HG03460 (cell line): Measurements from ENCODE around the gene XRN1.
"Not testable (repeated sequence)": the region's sequence is repeated elsewhere in the genome, so short reads cannot be mapped to it uniquely, and the experiment has no call there.

ENCODE experiments used
- ATAC-seq: cut with Tn5 transposase; IDR thresholded peaks from one replicate; pipeline ENCODE4 v1.9.1; 2021; ENCODE audit not compliant: unreplicated experiment

The XRN1 gene

DNA sequence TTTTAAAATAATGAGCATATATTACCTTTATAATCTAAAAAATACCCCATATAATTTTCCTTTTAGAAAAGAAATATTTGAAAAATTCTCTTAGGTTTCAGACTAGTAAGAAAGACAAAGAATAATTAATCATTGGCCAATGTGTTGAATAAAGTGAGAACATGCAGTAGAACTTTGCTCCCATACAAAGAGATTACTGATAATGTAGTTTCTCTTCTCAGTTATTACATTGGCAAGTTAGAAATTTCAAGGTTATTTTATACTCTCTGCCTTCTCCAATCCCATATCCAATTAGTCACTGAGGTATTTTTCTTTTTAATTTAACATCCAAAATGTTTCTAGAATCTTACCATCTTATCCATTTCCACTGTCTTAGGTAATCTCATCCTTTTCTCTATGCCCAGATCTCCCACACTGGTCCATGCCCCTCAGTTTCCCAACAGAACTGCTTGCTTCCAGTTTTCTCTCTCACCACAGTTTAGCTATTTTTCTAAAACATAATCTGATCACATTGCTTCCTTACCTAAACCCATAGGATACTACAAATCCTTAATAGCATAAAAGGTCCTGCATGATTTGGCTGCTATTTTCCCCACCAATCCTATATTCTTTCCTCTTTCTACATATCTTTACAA lies 10.8 kb downstream of the XRN1 start:
- no peak for ATAC-seq

DNA sequence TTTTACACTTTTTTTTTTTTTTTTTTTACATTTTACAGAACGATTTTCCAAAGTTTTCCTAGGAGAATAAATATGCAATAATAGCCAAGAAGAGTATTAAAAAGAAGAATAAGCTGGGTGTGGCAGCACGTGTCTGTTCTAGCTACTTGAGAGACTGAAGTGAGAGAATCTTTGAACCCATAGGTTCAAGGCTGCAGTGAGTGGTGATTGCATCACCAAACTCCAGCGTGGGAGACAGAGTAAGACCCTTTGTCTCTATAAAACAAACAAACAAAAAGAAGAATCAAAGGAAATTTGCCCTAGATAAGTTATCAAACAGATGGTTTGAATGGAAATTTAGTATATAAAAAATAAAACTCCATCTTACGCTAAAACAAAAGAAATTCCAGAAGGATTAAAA lies 13.3 kb downstream of the XRN1 start:
- ATAC-seq = no peak

DNA sequence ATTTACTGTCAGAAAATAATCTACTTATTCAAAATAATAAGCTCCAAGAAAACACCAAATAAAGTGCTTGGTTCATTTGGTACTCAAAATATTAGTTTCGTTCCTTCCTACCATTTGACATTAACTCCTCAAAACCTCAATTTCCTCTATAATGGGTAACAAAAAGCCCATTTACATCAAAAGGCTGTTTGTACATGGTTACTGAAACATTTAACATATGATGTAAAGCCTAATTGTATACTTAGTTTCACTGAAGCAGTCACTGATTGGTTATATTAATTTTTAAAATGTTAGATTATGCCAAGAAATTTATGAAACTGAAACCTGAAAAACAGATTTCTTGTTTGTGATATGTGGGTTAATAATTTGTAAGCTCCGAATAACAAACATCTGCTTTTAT lies 14.7 kb downstream of the XRN1 start:
- peak; percentile 85 for ATAC-seq

DNA sequence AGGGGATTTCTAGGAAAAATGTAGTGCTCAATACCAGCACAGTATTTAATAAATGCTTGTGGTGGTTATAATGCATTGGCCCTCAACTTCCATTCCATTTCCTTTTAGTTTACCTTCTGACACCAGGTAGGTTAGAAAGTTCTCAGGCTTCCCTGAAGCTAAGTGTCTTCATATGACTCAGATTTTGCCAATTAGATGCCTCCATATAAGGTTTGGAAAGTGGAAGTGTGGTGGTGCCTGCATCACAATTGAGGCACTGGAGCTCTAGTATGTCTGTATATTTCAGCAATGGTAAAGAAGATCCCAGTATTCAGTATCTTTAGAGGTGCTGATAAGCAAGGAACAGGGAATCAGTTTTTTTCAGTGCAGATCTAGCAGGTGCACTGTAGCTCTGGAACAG lies 18.3 kb downstream of the XRN1 start:
- no peak for ATAC-seq

DNA sequence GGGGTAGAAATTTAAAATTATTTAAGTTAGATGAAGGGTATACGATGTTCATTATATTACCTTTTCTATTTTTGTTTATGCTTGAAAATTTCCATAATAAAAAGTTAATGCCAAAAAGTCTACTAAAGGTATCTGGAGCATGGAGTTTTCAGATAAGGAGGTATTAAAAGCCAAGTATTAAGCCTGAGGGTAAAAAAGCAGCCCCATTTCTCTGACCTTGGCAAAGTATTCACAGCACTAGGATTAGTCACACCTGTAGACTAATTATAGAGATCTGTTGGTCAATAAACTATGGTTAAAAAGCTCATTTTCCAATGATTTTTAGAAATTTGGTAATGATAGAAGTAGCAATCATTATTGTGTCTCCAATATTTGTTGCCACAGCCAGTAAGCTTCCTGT lies 23.1 kb downstream of the XRN1 start:
- no peak for ATAC-seq

DNA sequence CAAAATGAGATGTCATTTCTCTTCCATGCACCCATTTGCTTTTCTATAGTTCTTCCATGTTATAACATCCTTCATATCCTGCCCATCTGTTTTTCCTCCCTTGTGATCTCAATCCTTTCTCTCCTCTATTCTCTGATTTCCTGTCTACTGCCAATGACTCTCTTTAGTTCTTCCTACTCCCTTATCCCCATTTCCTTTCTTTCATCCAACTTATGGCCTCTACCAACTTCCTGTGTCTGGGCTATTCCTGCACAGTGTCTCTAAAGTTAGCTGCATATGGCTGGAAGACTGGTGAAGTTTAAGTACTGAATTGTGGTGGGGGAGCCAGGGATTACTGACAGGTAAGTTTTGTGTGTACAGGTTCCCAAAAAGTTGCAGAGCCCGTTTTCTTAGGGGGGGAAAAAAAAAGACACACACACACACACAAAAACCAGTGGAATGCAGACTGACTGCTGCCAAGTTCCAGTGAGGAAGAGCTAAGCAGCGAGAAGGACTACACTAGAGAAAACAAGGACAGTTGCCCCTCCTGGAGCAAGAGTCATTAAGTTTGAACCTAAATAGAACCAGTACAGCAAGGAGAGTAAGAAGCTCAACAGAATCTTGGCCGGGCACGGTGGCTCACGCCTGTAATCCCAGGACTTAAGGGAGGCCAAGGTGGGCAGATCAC lies 28.8 kb downstream of the XRN1 start:
- no peak for ATAC-seq

DNA sequence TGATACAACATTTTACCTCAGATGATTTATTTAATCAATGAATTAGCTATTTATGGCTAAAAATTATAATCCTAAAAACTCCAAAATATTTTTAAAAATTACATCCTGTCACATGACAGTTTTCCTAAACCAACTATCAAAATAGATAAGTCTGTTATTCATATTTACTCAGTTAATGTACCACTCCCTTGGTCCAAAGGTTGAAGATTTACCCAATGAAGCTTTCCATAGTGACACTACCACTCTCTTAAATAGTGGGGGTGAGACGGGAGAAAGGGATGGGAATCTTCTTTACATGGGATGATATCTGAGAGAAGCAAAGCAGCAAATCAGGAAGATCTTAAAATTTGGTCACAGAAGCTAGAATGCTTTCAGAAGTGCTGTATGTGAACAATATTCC lies 30.5 kb downstream of the XRN1 start:
- no peak for ATAC-seq

DNA sequence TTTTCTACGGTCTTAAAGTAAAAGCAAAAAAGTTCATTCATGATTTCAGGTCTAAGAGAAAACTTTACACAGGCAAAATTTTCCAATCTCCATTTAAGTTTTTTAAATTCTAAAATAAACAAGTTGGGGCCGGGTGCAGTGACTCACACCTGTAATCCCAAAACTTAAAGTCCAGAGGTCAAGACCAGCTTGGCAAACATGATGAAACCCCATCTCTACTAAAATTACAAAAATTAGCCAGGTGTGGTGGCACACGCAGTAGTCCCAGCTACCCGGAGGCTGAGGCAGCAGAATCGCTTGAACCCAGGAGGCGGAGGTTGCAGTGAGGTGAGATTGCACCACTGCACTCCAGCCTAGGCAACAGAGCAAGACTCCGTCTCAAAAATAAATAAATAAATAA lies 47.3 kb downstream of the XRN1 start:
- not testable (repeated sequence) for ATAC-seq

DNA sequence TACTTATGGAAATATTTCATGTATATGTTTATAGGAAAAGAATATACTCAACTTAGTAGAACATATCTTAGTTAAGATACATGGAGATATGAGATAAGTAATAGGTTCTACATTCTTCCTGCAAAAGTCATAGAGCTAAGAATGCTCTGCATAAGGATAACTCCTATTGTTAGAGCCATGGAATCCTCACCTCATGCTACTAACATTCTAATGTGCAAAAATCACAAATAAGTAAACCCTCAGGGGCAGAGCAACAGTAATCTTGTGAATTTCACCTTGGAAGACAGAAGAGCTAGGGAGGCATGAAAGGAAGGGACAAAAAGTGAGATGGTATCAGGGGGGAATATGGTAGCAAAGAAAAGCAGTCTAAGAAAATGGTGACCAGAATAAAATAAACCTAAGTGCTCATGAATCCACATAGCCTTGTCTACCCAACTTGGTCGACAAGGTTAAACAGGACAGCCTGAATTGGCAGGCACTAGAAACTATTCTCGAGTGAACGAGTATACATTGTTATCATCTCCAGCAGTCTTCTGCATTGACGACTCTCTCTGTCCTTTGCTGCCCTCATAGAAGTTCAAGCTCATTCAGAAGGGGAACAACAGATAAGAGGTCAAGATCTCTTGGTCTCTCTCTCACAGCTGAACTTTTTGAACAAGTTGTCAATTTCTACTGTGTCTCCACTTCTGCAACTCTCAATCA lies 52.8 kb downstream of the XRN1 start:
- no peak for ATAC-seq

DNA sequence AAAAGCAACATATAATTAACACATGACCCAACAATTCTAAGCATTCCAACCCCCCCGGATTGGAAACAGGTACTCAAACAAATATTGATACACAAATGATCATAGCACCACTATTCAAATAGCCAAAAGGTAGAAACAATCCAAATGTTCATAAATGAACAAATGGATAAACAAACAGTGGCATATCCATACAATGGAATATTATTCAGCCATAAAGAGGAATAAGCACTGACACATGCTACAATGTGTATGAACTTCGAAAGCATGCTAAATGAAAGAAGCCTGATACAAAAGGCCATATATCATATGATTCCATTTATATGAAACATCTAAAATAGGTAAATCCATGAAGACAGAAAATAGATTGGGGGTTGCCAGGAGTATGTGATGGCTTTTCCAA lies 62.8 kb downstream of the XRN1 start:
- no peak for ATAC-seq

DNA sequence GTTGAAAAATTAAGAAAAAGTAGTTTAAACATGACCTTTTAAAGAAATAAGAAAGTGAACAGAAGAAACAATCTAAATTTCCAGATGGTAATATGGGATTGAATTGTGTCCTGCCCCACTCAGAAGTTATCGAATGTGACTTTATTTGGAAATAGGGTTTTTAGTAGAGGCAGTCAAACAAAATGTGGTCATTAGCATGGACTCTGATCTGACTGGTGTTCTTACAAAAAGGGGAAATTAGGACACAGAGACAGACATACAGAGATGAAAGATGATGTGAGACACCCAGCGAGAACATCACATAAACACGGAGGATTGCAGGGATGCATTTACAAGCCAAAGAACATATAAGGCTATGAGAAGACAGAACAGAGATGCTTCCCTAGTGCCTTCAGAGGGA lies 73.2 kb downstream of the XRN1 start:
- ATAC-seq = no peak

DNA sequence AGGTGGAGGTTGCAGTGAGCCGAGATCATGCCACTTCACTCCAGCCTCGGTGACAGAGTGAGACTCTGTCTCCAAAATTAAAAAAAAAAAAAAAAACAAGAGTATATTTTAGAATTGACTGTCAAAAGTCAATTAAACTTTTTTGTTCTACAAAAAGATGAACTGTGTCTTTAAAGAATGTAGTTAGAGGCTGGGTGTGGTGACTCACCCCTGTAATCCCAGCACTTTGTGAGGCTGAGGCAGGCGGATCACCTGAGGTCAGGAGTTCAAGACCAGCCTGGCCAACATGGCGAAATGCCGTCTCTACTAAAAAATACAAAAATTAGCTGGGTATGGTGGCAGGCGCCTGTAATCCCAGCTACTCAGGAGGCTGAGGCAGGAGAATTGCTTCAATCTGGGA lies 78.3 kb downstream of the XRN1 start:
- not testable (repeated sequence) for ATAC-seq

DNA sequence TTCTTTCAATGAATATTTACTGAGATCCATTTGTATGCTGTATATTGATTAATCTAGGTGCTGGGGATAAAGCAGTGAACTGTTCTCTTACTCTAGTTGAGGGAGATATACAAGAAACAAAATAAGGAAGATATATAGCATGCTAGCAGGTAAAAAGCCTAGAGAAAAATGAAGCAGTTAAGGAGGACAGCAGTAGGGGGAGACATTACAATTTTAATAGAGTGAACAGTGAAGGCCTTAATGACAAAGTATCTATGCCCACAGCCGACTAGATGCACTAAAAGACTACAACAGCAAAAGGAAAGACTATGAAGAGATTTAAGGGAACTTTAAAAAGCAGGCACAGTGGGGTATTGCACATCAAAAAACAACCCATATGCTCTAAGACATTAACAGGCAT lies 81.4 kb downstream of the XRN1 start:
- no peak for ATAC-seq

DNA sequence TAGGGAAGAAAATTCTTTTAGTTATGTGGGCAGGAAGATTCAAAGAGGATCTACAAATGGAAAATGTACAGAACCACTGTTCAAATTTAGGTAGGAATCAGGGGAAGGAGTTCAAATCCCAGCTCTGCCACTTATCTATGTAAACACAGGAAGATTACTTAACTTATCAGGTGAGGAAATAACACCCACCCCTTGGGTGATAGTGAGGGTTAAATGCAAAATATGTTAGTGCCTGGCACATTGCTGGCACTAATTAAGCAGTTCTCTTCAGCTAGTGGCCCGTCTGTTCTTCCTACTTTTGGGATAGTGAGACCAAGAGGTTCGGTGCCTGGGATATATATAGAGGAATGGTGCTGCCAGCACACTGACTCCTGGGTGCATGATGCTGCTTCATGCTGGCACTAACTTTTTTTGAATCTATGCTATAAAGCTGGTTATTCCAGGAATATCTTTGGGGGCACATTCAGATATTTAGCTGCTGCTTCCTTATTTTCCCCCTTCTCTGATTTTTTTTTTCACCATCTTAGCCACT lies 83.8 kb downstream of the XRN1 start:
- ATAC-seq = no peak

DNA sequence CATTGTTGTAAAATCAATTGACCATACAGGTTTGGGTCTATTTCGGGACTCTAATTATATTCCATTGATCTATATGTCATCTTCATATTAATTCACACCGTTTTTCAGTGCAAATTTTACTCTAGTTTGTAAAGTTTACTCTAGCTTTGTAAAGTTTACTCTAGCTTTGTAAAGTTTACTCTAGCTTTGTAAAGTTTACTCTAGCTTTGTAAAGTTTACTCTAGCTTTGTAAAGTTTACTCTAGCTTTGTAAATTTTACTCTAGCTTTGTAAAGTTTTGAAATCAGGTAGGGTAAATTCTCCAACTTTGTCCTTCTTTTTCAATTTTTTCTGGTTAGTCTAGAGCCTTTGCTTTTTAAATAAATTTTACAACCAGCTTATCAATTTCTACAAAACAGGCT lies 84.4 kb downstream of the XRN1 start:
- not testable (repeated sequence) for ATAC-seq

DNA sequence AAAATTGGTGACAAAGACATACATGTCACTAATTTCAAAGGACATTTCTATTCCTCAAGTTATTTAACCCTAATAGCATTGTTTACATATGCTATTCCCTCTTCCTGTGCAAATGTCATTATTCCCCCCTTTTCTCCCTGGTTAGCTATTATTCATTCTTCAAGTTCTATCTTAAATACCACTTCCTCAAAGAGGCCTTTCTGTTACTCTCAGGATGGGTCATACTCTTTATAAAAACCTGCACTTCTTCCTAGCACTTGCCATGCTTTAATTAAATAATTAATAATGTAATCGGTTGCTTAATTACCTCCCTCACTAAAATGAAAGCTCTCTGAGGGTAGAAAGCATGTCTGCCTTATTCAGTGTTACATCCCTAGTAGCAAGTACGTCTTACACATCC lies 88.5 kb downstream of the XRN1 start:
- ATAC-seq = no peak

DNA sequence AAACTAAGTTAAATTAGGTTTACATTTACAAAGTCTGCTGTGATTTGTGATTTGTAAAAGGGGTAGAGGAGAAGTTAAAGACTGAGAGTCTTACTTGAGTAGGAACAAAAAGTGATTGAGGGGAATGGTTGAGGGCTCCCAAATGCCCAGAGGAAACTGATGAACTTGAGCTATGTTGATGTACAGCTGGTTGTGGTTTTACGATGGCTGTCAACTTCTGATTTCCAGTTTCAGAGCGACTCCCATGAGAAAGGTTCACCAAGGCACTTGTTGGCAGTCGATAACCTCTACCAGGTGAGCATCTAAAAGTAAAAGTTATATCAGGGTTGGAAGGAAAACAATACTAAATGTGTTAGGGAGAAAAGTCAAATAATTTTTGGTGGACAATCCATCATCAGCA lies 91.0 kb downstream of the XRN1 start:
- peak; percentile 83 for ATAC-seq

DNA sequence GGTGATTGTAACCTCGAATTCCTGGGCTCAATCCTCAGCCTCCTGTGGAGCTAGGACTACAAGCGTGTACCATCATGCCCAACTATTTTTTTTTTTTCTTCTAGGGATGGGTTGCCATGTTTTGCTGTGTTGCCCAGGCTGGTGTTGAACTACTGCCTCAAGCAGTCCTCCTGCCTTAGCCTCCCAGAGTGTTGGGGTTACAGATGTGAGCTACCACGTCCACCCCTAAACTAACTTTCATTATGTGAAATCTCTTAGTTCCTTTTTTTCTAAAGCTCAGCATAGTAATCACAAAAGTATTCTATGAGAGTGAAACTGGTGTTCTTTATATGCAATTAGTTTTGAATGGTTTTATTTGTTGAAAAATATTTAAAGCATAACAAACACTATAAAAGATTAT lies 92.1 kb downstream of the XRN1 start:
- ATAC-seq = peak; percentile 48

DNA sequence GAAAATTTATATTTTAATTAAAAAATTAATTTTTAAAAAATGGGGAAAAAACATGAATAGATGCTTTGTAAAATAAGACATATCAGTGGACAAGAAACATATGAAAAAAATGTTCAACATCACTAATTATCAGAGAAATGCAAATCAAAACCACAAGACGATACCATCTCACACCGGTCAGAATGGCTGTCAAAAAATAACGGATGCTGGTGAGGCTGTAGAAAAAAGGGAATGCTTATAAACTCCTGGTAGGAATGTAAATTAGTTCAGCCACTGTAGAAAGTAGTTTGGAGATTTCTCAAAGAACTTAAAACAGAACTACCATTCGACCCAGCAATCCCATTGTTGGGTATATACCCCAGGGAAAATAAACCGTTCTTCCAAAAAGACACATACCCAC lies 93.8 kb downstream of the XRN1 start:
- ATAC-seq = no peak

DNA sequence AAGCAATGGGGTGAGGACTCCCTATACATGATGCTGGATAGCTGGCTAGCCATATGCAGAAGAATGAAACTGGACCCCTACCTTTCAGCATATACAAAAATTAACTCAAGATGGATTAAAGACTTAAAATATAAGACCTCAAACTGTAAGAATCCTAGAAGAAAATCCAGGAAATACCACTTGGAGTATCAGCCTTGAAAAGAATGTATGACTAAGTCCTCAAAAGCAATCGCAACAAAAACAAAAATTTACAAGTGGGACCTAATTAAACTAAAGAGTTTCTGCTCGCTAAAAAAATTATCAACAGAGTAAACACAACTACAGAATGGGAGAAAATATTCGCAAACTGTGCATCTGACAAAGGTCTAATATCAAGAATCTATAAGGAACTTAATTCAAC lies 94.3 kb downstream of the XRN1 start:
- ATAC-seq = no peak

DNA sequence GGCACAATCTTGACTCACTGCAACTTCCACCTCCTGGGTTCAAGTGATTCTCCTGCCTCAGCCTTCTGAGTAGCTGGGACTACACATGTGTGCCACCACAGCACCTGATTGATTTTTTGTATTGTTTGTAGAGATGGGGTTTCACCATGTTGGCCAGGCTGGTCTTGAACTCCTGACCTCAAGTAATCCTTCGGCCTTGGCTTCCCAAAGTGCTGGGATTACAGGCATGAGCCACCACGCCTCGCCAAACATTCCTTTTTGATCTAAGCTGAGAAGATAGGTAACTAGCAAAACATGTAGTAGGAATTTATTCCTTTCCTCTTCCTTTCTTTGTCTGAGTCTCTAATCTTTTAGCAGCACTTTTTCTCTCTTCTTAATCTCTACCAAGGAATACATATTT lies 95.1 kb downstream of the XRN1 start:
- ATAC-seq = not testable (repeated sequence)

DNA sequence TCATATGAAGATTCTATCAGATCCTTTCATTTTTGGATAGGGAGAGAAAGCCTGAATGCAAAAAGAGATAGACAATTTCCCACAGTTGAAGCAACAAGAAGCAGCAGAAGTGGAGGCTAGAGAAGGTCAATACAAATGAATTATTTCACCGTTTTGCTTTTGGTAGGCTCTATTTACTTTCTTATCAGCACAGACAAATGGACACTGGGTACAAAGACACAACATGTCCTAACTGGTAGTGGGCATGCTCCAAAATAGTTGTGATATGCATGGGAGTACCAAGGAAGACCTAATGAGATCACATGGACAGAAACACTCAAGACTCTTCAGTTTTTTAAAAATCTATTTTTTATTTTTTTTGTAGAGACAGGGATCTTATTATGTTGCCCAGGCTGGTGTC lies 99.4 kb downstream of the XRN1 start:
- no peak for ATAC-seq
